WTC11 (cell line): ENCODE results near the gene RYR2. TPM values are rescaled to one million over a fixed set of nuclear protein-coding genes. Genes with fewer than 3 reads are reported as not detected.

ENCODE experiments used
- ATAC-seq: fragments of 200-7000 bp; cut with Tn5 transposase; 2 replicates; pipeline ENCODE4 v1.10.0; 2021; ENCODE audit warnings: mild to moderate bottlenecking, moderate library complexity
- CTCF ChIA-PET: fragments of 300-600 bp; sonication (Branson Sonifier 250); formaldehyde crosslinking; loops from one replicate; lab custom pipeline; 2021; ENCODE audit warnings: antibody characterized with exemption; lab: Charles Lee
- POLR2A ChIA-PET: fragments of 350-600 bp; sonication (Branson Sonifier 250); formaldehyde crosslinking; loops from one replicate; lab custom pipeline; 2021; ENCODE audit warnings: antibody characterized with exemption; lab: Charles Lee
- DNase-seq: peaks from one replicate; pipeline ENCODE4 v3.0.0; 2021; ENCODE audit warnings: low spot score
- H3K27ac Mint-ChIP-seq: 2 replicates; pipeline ENCODE4 v1.8.0; 2021; ENCODE audit warnings: mixed read lengths
- H3K27me3 Mint-ChIP-seq: 2 replicates; pipeline ENCODE4 v1.8.0; 2021; ENCODE audit warnings: low read depth, mild to moderate bottlenecking, moderate library complexity, mixed read lengths
- H3K36me3 Mint-ChIP-seq: 2 replicates; pipeline ENCODE4 v1.8.0; 2021; ENCODE audit warnings: mixed read lengths
- H3K4me1 Mint-ChIP-seq: 2 replicates; pipeline ENCODE4 v1.8.0; 2022; ENCODE audit warnings: mixed read lengths
- H3K4me3 Mint-ChIP-seq: 2 replicates; pipeline ENCODE4 v1.8.0; 2021; ENCODE audit warnings: mild to moderate bottlenecking, moderate library complexity, mixed read lengths
- H3K9me3 Mint-ChIP-seq: 2 replicates; pipeline ENCODE4 v1.8.0; 2021; ENCODE audit warnings: mixed read lengths
- AFF4 ChIP-seq: sonication (generic); formaldehyde crosslinking; IDR thresholded peaks from 2 replicates; pipeline ENCODE4 v1.8.1; 2023; ENCODE audit warnings: mild to moderate bottlenecking, missing genetic modification reagents, borderline replicate concordance
- ATF1 ChIP-seq: sonication (generic); formaldehyde crosslinking; IDR thresholded peaks from 2 replicates; pipeline ENCODE4 v1.8.1; 2023; ENCODE audit warnings: mild to moderate bottlenecking, moderate library complexity, missing genetic modification reagents
- CTCF ChIP-seq: fragments of 200-600 bp; IDR thresholded peaks from 2 replicates; pipeline ENCODE4 v1.8.0; 2022; ENCODE audit warnings: antibody characterized with exemption
- E2F1 ChIP-seq: sonication (generic); formaldehyde crosslinking; IDR thresholded peaks from 2 replicates; pipeline ENCODE4 v1.8.0; 2022; ENCODE audit warnings: mild to moderate bottlenecking, missing genetic modification reagents
- FOXK1 ChIP-seq: sonication (generic); formaldehyde crosslinking; IDR thresholded peaks from 2 replicates; pipeline ENCODE4 v1.8.0; 2022; ENCODE audit warnings: mild to moderate bottlenecking, moderate library complexity, missing genetic modification reagents
- GABPB1 ChIP-seq: sonication (generic); formaldehyde crosslinking; IDR thresholded peaks from 2 replicates; pipeline ENCODE4 v1.8.1; 2023; ENCODE audit warnings: mild to moderate bottlenecking, missing genetic modification reagents
- IRF2 ChIP-seq: sonication (generic); formaldehyde crosslinking; IDR thresholded peaks from 2 replicates; pipeline ENCODE4 v1.8.0; 2022; ENCODE audit warnings: low read depth, missing genetic modification reagents, borderline replicate concordance
- KAT7 ChIP-seq: sonication (generic); formaldehyde crosslinking; IDR thresholded peaks from 2 replicates; pipeline ENCODE4 v1.8.1; 2023; ENCODE audit warnings: missing genetic modification reagents, mild to moderate bottlenecking, borderline replicate concordance
- MXD4 ChIP-seq: fragments of 250-450 bp; sonication (Bioruptor Pico); IDR thresholded peaks from 2 replicates; pipeline ENCODE4 v1.8.0; 2021; ENCODE audit warnings: mild to moderate bottlenecking, moderate library complexity, borderline replicate concordance
- NFATC4 ChIP-seq: fragments of 250-450 bp; sonication (Bioruptor Pico); IDR thresholded peaks from 2 replicates; pipeline ENCODE4 v1.9.0; 2021; ENCODE audit warnings: mild to moderate bottlenecking
- NFE2L1 ChIP-seq: sonication (generic); formaldehyde crosslinking; IDR thresholded peaks from 2 replicates; pipeline ENCODE4 v1.8.1; 2023; ENCODE audit warnings: missing genetic modification reagents
- STAT6 ChIP-seq: sonication (generic); formaldehyde crosslinking; conservative IDR thresholded peaks from 2 replicates; pipeline ENCODE4 v1.8.1; 2023; ENCODE audit warnings: mild to moderate bottlenecking, low read depth, missing genetic modification reagents, moderate library complexity
- TCF7 ChIP-seq: sonication (generic); formaldehyde crosslinking; IDR thresholded peaks from 2 replicates; pipeline ENCODE4 v1.8.0; 2022; ENCODE audit warnings: mild to moderate bottlenecking, low read depth, missing genetic modification reagents, moderate library complexity
- ZNF138 ChIP-seq: sonication (generic); formaldehyde crosslinking; conservative IDR thresholded peaks from 2 replicates; pipeline ENCODE4 v1.8.1; 2022; ENCODE audit warnings: mild to moderate bottlenecking, moderate library complexity, missing genetic modification reagents
- ZNF263 ChIP-seq: sonication (generic); formaldehyde crosslinking; IDR thresholded peaks from 2 replicates; pipeline ENCODE4 v1.8.1; 2022; ENCODE audit warnings: low read depth, mild to moderate bottlenecking, moderate library complexity, missing genetic modification reagents
- ZNF317 ChIP-seq: sonication (generic); formaldehyde crosslinking; IDR thresholded peaks from 2 replicates; pipeline ENCODE4 v1.8.1; 2023; ENCODE audit warnings: low read depth, mild to moderate bottlenecking, moderate library complexity, missing genetic modification reagents, borderline replicate concordance
- total RNA-seq: library from RNA; stranded (reverse); gene quantifications from 3 replicates; pipeline ENCODE4 v1.2.3, GENCODE V29; 2021
- TF ChIP-seq, protein P1 (sequence below): sonication (generic); formaldehyde crosslinking; IDR thresholded peaks from 2 replicates; pipeline ENCODE4 v1.8.0; 2023; ENCODE audit warnings: missing genetic modification reagents

Gene RYR2
- total RNA-seq, 1 experiment from 2014 or later, result 7.9 TPM

DNA sequence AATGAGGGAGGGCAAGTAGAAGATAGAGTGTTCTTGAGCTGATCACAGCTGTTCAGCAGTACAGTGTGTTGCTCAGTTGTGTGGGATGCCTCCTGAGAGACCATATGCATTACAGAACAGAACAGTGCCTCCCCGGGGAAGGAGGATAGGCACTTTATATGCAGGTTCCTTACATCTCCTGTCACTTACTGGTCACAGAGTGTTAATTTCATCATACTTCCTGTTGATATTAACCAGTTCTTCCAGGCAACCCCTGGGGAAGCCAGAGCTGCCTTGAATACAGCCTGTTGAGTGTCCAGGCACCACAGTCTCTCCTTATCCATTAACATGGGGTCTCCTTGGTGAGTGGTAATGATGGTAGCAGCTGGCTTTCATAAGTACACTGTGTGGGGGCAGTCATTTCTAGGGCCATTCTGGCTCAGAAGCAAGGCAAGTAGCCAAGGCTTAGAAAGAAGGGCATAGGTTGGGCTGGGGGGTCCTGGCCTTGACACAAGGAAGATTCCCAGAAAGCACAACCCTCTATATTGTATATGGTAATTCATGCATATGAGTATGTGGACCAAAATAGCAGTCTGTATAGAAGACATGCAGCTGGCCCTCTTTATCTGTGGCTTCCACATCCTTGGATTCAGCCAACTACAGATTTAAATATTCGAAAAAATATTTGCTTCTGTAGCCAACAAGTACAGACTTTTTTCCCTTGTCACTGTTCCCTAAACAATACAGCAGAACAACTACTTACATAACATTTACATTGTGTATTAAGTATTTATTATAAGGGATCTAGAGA, 706.4 kb downstream of the RYR2 start:
- Mint-ChIP-seq H3K4me1 (peaks cover 17% of the 10 kb centered on the region), H3K27ac (peak overlapping the region; percentile 5; the same call in 1 of the 2 replicates), H3K36me3 (no peaks in the 10 kb centered on the region), H3K4me3 (no peak overlapping the region), H3K27me3 (no peaks in the 10 kb centered on the region), H3K9me3 (no peaks in the 10 kb centered on the region)
- POLR2A ChIA-PET, result no interaction called here
- ATAC-seq (peak; percentile 32), DNase-seq (no peak)
- CTCF ChIA-PET, result no interaction called here
- TF ChIP-seq NFE2L1 (CRISPR knock-in tag) (no peak), KAT7 (CRISPR knock-in tag) (no peak), AFF4 (CRISPR knock-in tag) (no peak), STAT6 (CRISPR knock-in tag) (no peak), MXD4 (no peak), TCF7 (CRISPR knock-in tag) (no peak), FOXK1 (CRISPR knock-in tag) (no peak), CTCF (no peak), ZNF263 (CRISPR knock-in tag) (no peak), GABPB1 (no peak), ZNF317 (CRISPR knock-in tag) (no peak), E2F1 (no peak), IRF2 (CRISPR knock-in tag) (no peak), NFATC4 (CRISPR knock-in tag) (no peak), ATF1 (CRISPR knock-in tag) (no peak), ZNF138 (CRISPR knock-in tag) (no peak)
- TF ChIP-seq, protein P1, sequence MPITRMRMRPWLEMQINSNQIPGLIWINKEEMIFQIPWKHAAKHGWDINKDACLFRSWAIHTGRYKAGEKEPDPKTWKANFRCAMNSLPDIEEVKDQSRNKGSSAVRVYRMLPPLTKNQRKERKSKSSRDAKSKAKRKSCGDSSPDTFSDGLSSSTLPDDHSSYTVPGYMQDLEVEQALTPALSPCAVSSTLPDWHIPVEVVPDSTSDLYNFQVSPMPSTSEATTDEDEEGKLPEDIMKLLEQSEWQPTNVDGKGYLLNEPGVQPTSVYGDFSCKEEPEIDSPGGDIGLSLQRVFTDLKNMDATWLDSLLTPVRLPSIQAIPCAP (CRISPR knock-in tag), result no peak
- TF ChIP-seq, all 79 proteins: peak for 0
